Measurements from ENCODE around the gene PRCC.

PRCC gene

GRCh38 chr1:156738916-156739315 lies 28.4 kb upstream of the PRCC start:
- Histone ChIP-seq H3K4me3 (ENCODE audit: low read depth, low read length) (no peak overlapping the region), H3K27ac (no peak overlapping the region), H3K27me3 (ENCODE audit: insufficient read depth, low read depth, severe bottlenecking) (no peaks in the 10 kb centered on the region), H3K9me3 (ENCODE audit: severe bottlenecking) (no peaks in the 10 kb centered on the region), H3K36me3 (peaks cover 49% of the 10 kb centered on the region)
- no peak for DNase-seq
- no peak for TF ChIP-seq CTCF (IDR thresholded peaks at IDR 0.05; ENCODE audit: low read depth, low read length)

GRCh38 chr1:156740237-156740740 lies 27.0 kb upstream of the PRCC start:
- no peaks in the 10 kb centered on the region for H3K27me3 ChIP-seq (ENCODE audit: insufficient read depth, low read depth, severe bottlenecking)
- peaks cover 57% of the 10 kb centered on the region for H3K36me3 ChIP-seq
- peak overlapping the region; percentile 67 for H3K4me3 ChIP-seq (ENCODE audit: low read depth, low read length)
- peak overlapping the region; percentile 77 for H3K27ac ChIP-seq
- H3K9me3 ChIP-seq (ENCODE audit: severe bottlenecking): no peaks in the 10 kb centered on the region
- TF ChIP-seq CTCF (IDR thresholded peaks at IDR 0.05; ENCODE audit: low read depth, low read length): no peak
- DNase-seq: no peak

GRCh38 chr1:156740741-156741480 lies 26.4 kb upstream of the PRCC start, which contains the start of gene MRPL24:
TSS of gene MRPL24 (minus strand) at chr1:156741088. CDS start at chr1:156738704, 2,384 bp downstream.
- TF ChIP-seq CTCF (IDR thresholded peaks at IDR 0.05; ENCODE audit: low read depth, low read length): no peak
- Histone ChIP-seq H3K9me3 (ENCODE audit: severe bottlenecking) (no peaks in the 10 kb centered on the region), H3K27me3 (ENCODE audit: insufficient read depth, low read depth, severe bottlenecking) (no peaks in the 10 kb centered on the region), H3K27ac (peak within 1 kb of the TSS; percentile 77), H3K4me3 (ENCODE audit: low read depth, low read length) (peak within 1 kb of the TSS; percentile 67), H3K36me3 (peaks cover 63% of the 10 kb centered on the region)
- peak; percentile 100 for DNase-seq

- Histone ChIP-seq H3K27me3 (ENCODE audit: insufficient read depth, low read depth, severe bottlenecking) (no peaks in the 10 kb centered on the region), H3K27ac (peak overlapping the region; percentile 65), H3K4me3 (ENCODE audit: low read depth, low read length) (peak overlapping the region; percentile 15), H3K9me3 (ENCODE audit: severe bottlenecking) (no peaks in the 10 kb centered on the region), H3K36me3 (peaks cover 64% of the 10 kb centered on the region)
- no peak for DNase-seq
- TF ChIP-seq CTCF (IDR thresholded peaks at IDR 0.05; ENCODE audit: low read depth, low read length): no peak
Measured at GRCh38 chr1:156741481-156741983, 25.8 kb upstream of the PRCC start.

GRCh38 chr1:156742017-156742416 lies 25.3 kb upstream of the PRCC start:
- Histone ChIP-seq H3K9me3 (ENCODE audit: severe bottlenecking) (no peaks in the 10 kb centered on the region), H3K4me3 (ENCODE audit: low read depth, low read length) (no peak overlapping the region), H3K27me3 (ENCODE audit: insufficient read depth, low read depth, severe bottlenecking) (no peaks in the 10 kb centered on the region), H3K36me3 (peaks cover 59% of the 10 kb centered on the region), H3K27ac (peak overlapping the region; percentile 65)
- no peak for TF ChIP-seq CTCF (IDR thresholded peaks at IDR 0.05; ENCODE audit: low read depth, low read length)
- no peak for DNase-seq

All from WERI-Rb-1 (cell line).